IMR-90 (cell line): ENCODE results near the gene CMSS1. TPM values are rescaled to one million over a fixed set of nuclear protein-coding genes. Genes with fewer than 3 reads are reported as not detected.

ENCODE experiments used
- ATAC-seq: fragments of 200-7000 bp; cut with Tn5 transposase; 2 replicates; pipeline ENCODE4 v1.9.1; 2020; ENCODE audit warnings: low read depth, mild to moderate bottlenecking, moderate library complexity
- BruUV-seq: library from RNA; stranded (reverse); fragments of 400-500 nt; replicated peaks from 2 replicates; lab custom pipeline; 2021; lab: Mats Ljungman, UMichigan
- CTCF ChIA-PET: fragments of 300-600 bp; formaldehyde crosslinking; extraction: SDS; loops from one replicate; lab custom pipeline; 2021; ENCODE audit warnings: antibody characterized with exemption; lab: Yijun Ruan, JAX
- POLR2A ChIA-PET: fragments of 300-600 bp; sonication (Branson Sonifier 250); formaldehyde crosslinking; loops from one replicate; lab custom pipeline; 2022; ENCODE audit warnings: antibody characterized with exemption; ENCODE audit not compliant: unreplicated experiment; lab: Charles Lee
- DNase-seq: peaks from one replicate; pipeline ENCODE4 v3.0.0; 2013
- H2AFZ ChIP-seq: replicated peaks from 2 replicates; pipeline ENCODE3; 2013; ENCODE audit warnings: low read length, mild to moderate bottlenecking; ENCODE audit not compliant: poor library complexity
- H2AK5ac ChIP-seq: 2 replicates; pipeline ENCODE4 v1.6.1; 2013; ENCODE audit warnings: low read depth, low read length, inconsistent platforms
- H2AK9ac ChIP-seq: replicated peaks from 2 replicates; pipeline ENCODE3; 2013; ENCODE audit warnings: mild to moderate bottlenecking, low read depth, low read length, moderate library complexity; ENCODE audit not compliant: poor library complexity
- H2BK120ac ChIP-seq: 2 replicates; pipeline ENCODE4 v1.6.1; 2013; ENCODE audit warnings: low read depth, low read length, inconsistent platforms
- H2BK15ac ChIP-seq: 3 replicates; pipeline ENCODE4 v1.6.1; 2013; ENCODE audit warnings: low read depth, low read length, inconsistent platforms
- H2BK20ac ChIP-seq: 2 replicates; pipeline ENCODE4 v1.6.1; 2013; ENCODE audit warnings: low read depth, mild to moderate bottlenecking, inconsistent platforms, low read length, moderate library complexity
- H2BK5ac ChIP-seq: 2 replicates; pipeline ENCODE4 v1.6.1; 2013; ENCODE audit warnings: mild to moderate bottlenecking, low read depth, low read length, inconsistent platforms; ENCODE audit not compliant: poor library complexity, severe bottlenecking
- H3K14ac ChIP-seq: replicated peaks from 2 replicates; pipeline ENCODE4 v1.6.1; 2013; ENCODE audit warnings: low read depth, low read length, inconsistent platforms
- H3K18ac ChIP-seq: 2 replicates; pipeline ENCODE4 v1.6.1; 2013; ENCODE audit warnings: low read depth, low read length, control low read depth
- H3K23ac ChIP-seq: 2 replicates; pipeline ENCODE4 v1.6.1; 2013; ENCODE audit warnings: low read depth, low read length, inconsistent platforms
- H3K27ac ChIP-seq: 2 replicates; pipeline ENCODE4 v1.5.1; 2013; ENCODE audit warnings: mild to moderate bottlenecking, control low read depth, low read length; ENCODE audit not compliant: insufficient read depth
- H3K27me3 ChIP-seq: 2 replicates; pipeline ENCODE4 v1.6.1; 2013; ENCODE audit warnings: low read length; ENCODE audit not compliant: control insufficient read depth, insufficient read depth
- H3K36me3 ChIP-seq: 2 replicates; pipeline ENCODE4 v1.6.1; 2013; ENCODE audit warnings: low read length, mixed read lengths; ENCODE audit not compliant: control insufficient read depth, insufficient read depth
- H3K4ac ChIP-seq: 2 replicates; pipeline ENCODE4 v1.6.1; 2013; ENCODE audit warnings: low read depth, low read length, inconsistent platforms
- H3K4me1 ChIP-seq: 2 replicates; pipeline ENCODE4 v1.6.1; 2013; ENCODE audit warnings: low read length, mixed read lengths; ENCODE audit not compliant: control insufficient read depth, insufficient read depth
- H3K4me2 ChIP-seq: 2 replicates; pipeline ENCODE4 v1.6.1; 2013; ENCODE audit warnings: low read depth, mild to moderate bottlenecking, control low read depth, low read length, moderate library complexity
- H3K4me3 ChIP-seq: 2 replicates; pipeline ENCODE4 v1.5.1; 2013; ENCODE audit warnings: low read depth, mild to moderate bottlenecking, control low read depth, low read length, moderate library complexity; ENCODE audit not compliant: insufficient read depth
- H3K56ac ChIP-seq: 2 replicates; pipeline ENCODE4 v1.6.1; 2013; ENCODE audit warnings: low read length, inconsistent platforms; ENCODE audit not compliant: insufficient read depth; ENCODE audit errors: extremely low read depth
- H3K79me1 ChIP-seq, 2 experiments: 2 replicates each; pipeline ENCODE4 v1.6.1; 2013; ENCODE audit warnings: low read length in 2 of 2, inconsistent platforms in 1 of 2, low read depth in 1 of 2
- H3K9ac ChIP-seq: 2 replicates; pipeline ENCODE4 v1.6.1; 2013; ENCODE audit warnings: low read depth, low read length, control low read depth
- H3K9me1 ChIP-seq: 2 replicates; pipeline ENCODE4 v1.6.1; 2013; ENCODE audit warnings: low read length, inconsistent platforms; ENCODE audit not compliant: insufficient read depth
- H3K9me3 ChIP-seq: 2 replicates; pipeline ENCODE4 v1.6.1; 2013; ENCODE audit warnings: low read length; ENCODE audit not compliant: control insufficient read depth, insufficient read depth
- H4K20me1 ChIP-seq: 2 replicates; pipeline ENCODE4 v1.6.1; 2013; ENCODE audit warnings: low read length, inconsistent platforms; ENCODE audit not compliant: insufficient read depth
- H4K5ac ChIP-seq: 2 replicates; pipeline ENCODE4 v1.6.1; 2013; ENCODE audit warnings: mild to moderate bottlenecking, low read depth, low read length, control low read depth
- H4K8ac ChIP-seq, 2 experiments: 2 replicates each; pipeline ENCODE4 v1.6.1; 2013; ENCODE audit warnings: low read depth in 2 of 2, low read length in 2 of 2, control low read depth in 1 of 2, inconsistent platforms in 1 of 2
- H4K91ac ChIP-seq: 2 replicates; pipeline ENCODE4 v1.6.1; 2013; ENCODE audit warnings: low read depth, low read length, inconsistent platforms; ENCODE audit not compliant: insufficient read depth
- CEBPB ChIP-seq: IDR thresholded peaks from 2 replicates; pipeline ENCODE4 v1.6.1; 2012; ENCODE audit warnings: low read depth, low read length, improper control_type of control experiment
- CHD1 ChIP-seq: IDR thresholded peaks from 2 replicates; pipeline ENCODE4 v1.6.1; 2012; ENCODE audit warnings: low read depth, low read length, improper control_type of control experiment
- FOS ChIP-seq: fragments of 150-350 bp; IDR thresholded peaks from 2 replicates; pipeline ENCODE4 v1.6.1; 2016; ENCODE audit warnings: low read depth, low read length
- MAFK ChIP-seq: IDR thresholded peaks from 2 replicates; pipeline ENCODE4 v1.6.1; 2012; ENCODE audit warnings: low read depth, low read length, improper control_type of control experiment
- MAZ ChIP-seq: IDR thresholded peaks from 2 replicates; pipeline ENCODE4 v1.6.1; 2012; ENCODE audit warnings: low read depth, mild to moderate bottlenecking, low read length, improper control_type of control experiment, moderate library complexity, borderline replicate concordance
- MXI1 ChIP-seq: IDR thresholded peaks from 2 replicates; pipeline ENCODE4 v1.6.1; 2012; ENCODE audit warnings: low read depth, mild to moderate bottlenecking, low read length, moderate library complexity, borderline replicate concordance
- NFE2L2 ChIP-seq: fragments of 150-350 bp; IDR thresholded peaks from 2 replicates; pipeline ENCODE4 v1.6.1; 2016; ENCODE audit warnings: low read depth, mild to moderate bottlenecking, low read length
- RAD21 ChIP-seq: IDR thresholded peaks from 2 replicates; pipeline ENCODE4 v1.6.1; 2012; ENCODE audit warnings: low read length, improper control_type of control experiment
- RCOR1 ChIP-seq: IDR thresholded peaks from 2 replicates; pipeline ENCODE4 v1.6.1; 2012; ENCODE audit warnings: mild to moderate bottlenecking, low read length, improper control_type of control experiment; ENCODE audit not compliant: insufficient replicate concordance
- RFX5 ChIP-seq: IDR thresholded peaks from 2 replicates; pipeline ENCODE4 v1.8.0; 2012; ENCODE audit warnings: low read depth, mild to moderate bottlenecking, low read length, moderate library complexity
- SMC3 ChIP-seq: fragments of 150-350 bp; IDR thresholded peaks from 2 replicates; pipeline ENCODE4 v1.6.1; 2016; ENCODE audit warnings: low read depth, mild to moderate bottlenecking, antibody characterized with exemption, low read length, moderate library complexity
- WGBS, 2 experiments: methylation state at CpG; one replicate each; pipeline versions ENCODE4 v1.1.5 to v1.1.7; 2013; ENCODE audit warnings: missing lambda C conversion rate in 2 of 2; ENCODE audit not compliant: insufficient read length in 1 of 2; ENCODE audit errors: extremely low coverage in 2 of 2; 5-methylcytosine and 5-hydroxymethylcytosine counted together
- dilution Hi-C: fragments of 300-500 bp; cut with HindIII; formaldehyde crosslinking; loops from one replicate; pipeline ENCODE4 v1.14.3; 2018; ENCODE audit warnings: low sequenced_read_pairs; ENCODE audit not compliant: unreplicated experiment
- in situ Hi-C: fragments of 300-500 bp; cut with MboI; formaldehyde crosslinking; loops from 3 replicates; pipeline ENCODE4 v1.14.3; 2019; ENCODE audit warnings: low sequenced_read_pairs, inconsistent platforms, mixed read lengths
- intact Hi-C: fragments of 100-400 bp; cut with micrococcal nuclease; formaldehyde crosslinking; loops from 2 replicates; pipeline ENCODE4 v1.10.0; 2022
- polyA plus RNA-seq, 3 experiments: library from polyadenylated mRNA; depleted of rRNA; stranded (reverse); fragments of >200 nt; gene quantifications; 2 replicates each; pipeline ENCODE4 v1.2.3, GENCODE V29; 2012; ENCODE audit warnings: low replicate concordance in 1 of 3
- total RNA-seq: library from RNA; depleted of rRNA; stranded (reverse); fragments of >200 nt; gene quantifications from 2 replicates; pipeline ENCODE4 v1.2.3, GENCODE V29; 2012
- TF ChIP-seq, protein P1 (sequence below): fragments of 150-350 bp; IDR thresholded peaks from 2 replicates; pipeline ENCODE4 v1.6.1; 2017; ENCODE audit warnings: mild to moderate bottlenecking, antibody characterized with exemption, low read length, low read depth
- TF ChIP-seq, protein P2 (sequence below): conservative IDR thresholded peaks from 2 replicates; pipeline ENCODE4 v1.5.1; 2012; ENCODE audit warnings: mild to moderate bottlenecking, low read depth, low read length, improper control_type of control experiment

The CMSS1 gene
- total and polyA plus RNA-seq, 2 of the 4 experiments (the other 2 are of a cell fraction): 12.5 to 13.6 TPM

DNA sequence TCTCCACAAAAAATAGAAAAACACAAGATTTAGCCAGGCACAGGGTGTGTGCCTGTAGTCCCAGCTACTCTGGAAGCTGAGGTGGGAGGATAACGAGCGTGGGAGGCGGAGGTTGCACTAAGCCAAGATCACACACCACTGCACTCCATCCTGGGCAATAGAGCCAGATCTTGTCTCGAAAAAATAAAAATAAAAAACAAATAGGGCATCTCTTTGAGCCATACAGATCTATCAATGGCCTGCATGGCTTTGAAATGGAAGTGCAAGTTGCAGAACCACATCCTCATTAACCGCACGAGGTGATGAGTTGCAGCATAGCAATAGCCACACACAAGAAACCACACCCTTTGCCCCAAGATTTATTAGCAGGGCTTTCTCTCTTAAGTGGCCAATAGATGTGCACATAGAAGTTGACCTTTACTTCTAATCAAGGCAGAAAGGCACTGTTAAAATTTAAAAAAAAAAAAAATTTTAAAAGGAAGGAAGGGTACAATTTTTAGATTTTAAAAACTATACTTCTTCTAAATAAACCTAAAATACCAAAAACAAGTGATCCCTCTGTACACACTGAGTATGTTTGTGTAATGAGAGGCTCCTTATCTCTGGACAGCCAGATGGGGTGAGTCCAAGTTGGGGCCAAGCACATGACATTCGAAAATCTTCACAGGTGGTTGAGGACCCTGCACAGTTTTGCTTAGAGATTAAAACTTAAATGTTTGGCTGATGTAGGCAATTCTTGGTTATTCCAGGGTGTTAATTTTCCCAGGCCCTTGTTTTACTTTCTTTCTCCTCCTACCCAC, 243.2 kb downstream of the CMSS1 start:
- in situ Hi-C loops: loop anchor here (10.0 to 25.0 kb wide), 3 partner anchors 99 to 199 kb away; no protein-coding TSS in a partner anchor
- Histone ChIP-seq H3K4me3 (no peak overlapping the region), H2AFZ (no peak overlapping the region), H4K20me1 (no peaks in the 10 kb centered on the region), H3K14ac (no peak overlapping the region; the same call in 1 of the 2 replicates), H3K18ac (peak overlapping the region; percentile 63; the same call in 1 of the 2 replicates), H3K27me3 (no peaks in the 10 kb centered on the region), H3K27ac (no peak overlapping the region), H4K91ac (peak overlapping the region; percentile 14; the same call in 1 of the 2 replicates), H3K4me1 (peaks cover 15% of the 10 kb centered on the region), H2BK5ac (no peak overlapping the region), H3K4ac (peak overlapping the region; percentile 67), H2BK120ac (no peak overlapping the region; the same call in 1 of the 2 replicates), H2AK9ac (no peak overlapping the region), H2BK15ac (no peak overlapping the region; the same call in 2 of the 3 replicates), H4K5ac (peak overlapping the region; percentile 44), H3K56ac (no peak overlapping the region), H3K79me1 (peaks cover 0 to 14% of the 10 kb centered on the region in 2 experiments; a peak in 2 of 4 replicates), H4K8ac (peak overlapping the region in 1 of 2 experiments; percentile 24; a peak in 1 of 4 replicates), H3K23ac (no peak overlapping the region), H2AK5ac (peak overlapping the region; percentile 70; the same call in 1 of the 2 replicates), H2BK20ac (peak overlapping the region; percentile 18), H3K4me2 (no peak overlapping the region; the same call in 1 of the 2 replicates), H3K9ac (no peak overlapping the region), H3K36me3 (no peaks in the 10 kb centered on the region), H3K9me1 (peaks cover 3% of the 10 kb centered on the region; the same call in 1 of the 2 replicates), H3K9me3 (no peaks in the 10 kb centered on the region)
- intact Hi-C loops: no loop called here
- ChIA-PET CTCF (no interaction called here), POLR2A (no interaction called here)
- no TSS peak for BruUV-seq
- ATAC-seq (no peak), DNase-seq (no peak)
- dilution Hi-C loops: no loop called here
- no CpG with 5 or more reads among the region's 7 CpGs for WGBS, 2 experiments
- TF ChIP-seq CEBPB (no peak), RCOR1 (no peak), MXI1 (no peak), RFX5 (no peak), SMC3 (no peak), FOS (no peak), MAFK (no peak), RAD21 (no peak), MAZ (no peak), NFE2L2 (no peak), CHD1 (no peak)
- TF ChIP-seq, protein P1, sequence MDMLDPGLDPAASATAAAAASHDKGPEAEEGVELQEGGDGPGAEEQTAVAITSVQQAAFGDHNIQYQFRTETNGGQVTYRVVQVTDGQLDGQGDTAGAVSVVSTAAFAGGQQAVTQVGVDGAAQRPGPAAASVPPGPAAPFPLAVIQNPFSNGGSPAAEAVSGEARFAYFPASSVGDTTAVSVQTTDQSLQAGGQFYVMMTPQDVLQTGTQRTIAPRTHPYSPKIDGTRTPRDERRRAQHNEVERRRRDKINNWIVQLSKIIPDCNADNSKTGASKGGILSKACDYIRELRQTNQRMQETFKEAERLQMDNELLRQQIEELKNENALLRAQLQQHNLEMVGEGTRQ: no peak
- TF ChIP-seq, protein P2, sequence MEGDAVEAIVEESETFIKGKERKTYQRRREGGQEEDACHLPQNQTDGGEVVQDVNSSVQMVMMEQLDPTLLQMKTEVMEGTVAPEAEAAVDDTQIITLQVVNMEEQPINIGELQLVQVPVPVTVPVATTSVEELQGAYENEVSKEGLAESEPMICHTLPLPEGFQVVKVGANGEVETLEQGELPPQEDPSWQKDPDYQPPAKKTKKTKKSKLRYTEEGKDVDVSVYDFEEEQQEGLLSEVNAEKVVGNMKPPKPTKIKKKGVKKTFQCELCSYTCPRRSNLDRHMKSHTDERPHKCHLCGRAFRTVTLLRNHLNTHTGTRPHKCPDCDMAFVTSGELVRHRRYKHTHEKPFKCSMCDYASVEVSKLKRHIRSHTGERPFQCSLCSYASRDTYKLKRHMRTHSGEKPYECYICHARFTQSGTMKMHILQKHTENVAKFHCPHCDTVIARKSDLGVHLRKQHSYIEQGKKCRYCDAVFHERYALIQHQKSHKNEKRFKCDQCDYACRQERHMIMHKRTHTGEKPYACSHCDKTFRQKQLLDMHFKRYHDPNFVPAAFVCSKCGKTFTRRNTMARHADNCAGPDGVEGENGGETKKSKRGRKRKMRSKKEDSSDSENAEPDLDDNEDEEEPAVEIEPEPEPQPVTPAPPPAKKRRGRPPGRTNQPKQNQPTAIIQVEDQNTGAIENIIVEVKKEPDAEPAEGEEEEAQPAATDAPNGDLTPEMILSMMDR: no peak
